NK-92 treated with Interleukin-12 subunit alpha and Interleukin-12 subunit beta, amount 100 ng/mL, for 24 hours (cell line): ENCODE measurements around the gene STT3B.
"Not testable (repeated sequence)": the region's sequence is repeated elsewhere in the genome, so short reads cannot be mapped to it uniquely, and the experiment has no call there.

ENCODE experiments used
- DNase-seq: peaks from one replicate; lab custom pipeline; 2025; lab: John Stamatoyannopoulos, UW

Gene STT3B

GRCh38 chr3:31605333-31605732 lies 72.6 kb downstream of the STT3B start:
- DNase-seq = not testable (repeated sequence)

- DNase-seq = no peak
These were observed 73.7 kb downstream of the STT3B start for GRCh38 chr3:31606453-31606852.

DNA sequence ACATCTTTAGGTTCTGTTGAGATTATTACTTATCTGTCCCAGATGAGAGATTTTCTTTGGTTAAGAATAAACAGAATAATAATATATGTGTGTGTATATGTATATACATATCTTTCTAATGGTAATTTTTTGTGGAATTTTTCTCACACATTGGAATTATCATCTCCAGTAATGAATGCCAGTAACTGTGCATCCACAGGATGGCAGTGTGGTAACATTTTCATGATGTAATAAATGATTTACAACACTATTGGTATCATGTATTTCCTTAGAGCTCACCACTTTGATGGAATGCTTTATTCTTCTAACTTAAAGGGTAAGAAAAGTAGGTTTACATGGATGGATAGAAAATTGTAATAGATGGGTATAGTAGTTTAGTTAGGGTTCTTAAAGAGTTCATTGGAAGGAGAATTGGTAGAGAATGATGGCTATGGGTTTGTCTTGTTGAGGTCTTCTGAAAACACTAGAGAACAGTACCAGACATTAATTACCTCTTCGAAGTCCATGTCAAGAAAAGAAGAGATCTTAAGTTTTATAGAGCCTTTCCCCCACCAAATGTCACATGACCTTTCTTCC lies 78.1 kb downstream of the STT3B start:
- no peak for DNase-seq

- DNase-seq = no peak
These were observed 80.5 kb downstream of the STT3B start for GRCh38 chr3:31613177-31613576.

DNA sequence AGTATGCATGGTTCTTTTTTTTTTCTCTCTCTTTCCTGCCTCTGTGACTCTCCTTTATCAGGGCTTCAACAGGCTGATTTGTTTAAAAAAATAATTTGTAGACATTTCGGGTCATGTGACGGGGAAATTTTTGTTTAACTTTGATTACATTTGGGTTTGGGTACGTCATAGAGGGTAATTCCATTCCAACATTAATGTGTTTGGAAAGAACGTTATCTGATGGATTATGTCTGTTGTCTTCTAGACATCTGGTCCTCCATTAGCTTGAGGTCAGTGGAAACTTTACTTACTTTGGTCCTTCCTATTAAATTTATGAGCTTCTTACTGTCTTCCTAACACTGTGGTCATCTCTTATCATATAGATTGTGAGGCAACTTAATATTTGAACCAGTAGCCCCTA lies 80.9 kb downstream of the STT3B start:
- DNase-seq = no peak

DNA sequence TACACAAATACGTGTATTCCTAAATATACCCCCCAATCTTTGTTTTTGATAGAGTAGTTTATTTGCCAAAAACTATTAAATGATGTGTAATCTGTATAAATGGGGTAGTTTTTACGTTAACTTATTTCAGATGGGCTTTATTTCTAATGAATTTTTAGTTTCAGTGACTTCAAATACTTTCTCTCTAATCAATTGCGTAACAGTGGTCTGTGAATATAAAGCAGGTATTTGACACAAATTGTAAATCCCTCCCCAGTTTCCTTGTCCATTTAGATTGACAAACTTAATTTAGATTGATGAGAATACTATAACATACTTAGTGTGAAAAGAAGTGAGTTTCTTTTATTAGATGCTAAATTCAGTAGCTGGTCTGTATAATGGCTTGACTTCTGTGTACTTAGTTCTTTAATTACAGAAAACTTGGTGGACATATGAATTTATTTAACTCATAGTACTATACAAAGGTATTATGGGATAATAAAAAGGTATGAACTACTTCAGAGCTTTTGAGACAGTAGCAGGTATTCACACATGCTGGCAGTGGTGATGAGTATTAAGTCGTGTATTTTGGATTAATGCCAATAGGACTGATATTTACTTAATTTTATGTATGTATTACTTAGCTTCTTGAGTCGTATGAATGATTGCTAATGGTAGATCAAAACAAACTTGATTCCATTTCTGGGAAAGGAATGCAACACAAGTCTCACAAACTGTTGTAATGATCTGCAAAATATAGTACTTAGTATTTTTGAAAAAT lies 81.6 kb downstream of the STT3B start:
- no peak for DNase-seq

GRCh38 chr3:31615071-31615875 lies 82.5 kb downstream of the STT3B start:
- no peak for DNase-seq

DNA sequence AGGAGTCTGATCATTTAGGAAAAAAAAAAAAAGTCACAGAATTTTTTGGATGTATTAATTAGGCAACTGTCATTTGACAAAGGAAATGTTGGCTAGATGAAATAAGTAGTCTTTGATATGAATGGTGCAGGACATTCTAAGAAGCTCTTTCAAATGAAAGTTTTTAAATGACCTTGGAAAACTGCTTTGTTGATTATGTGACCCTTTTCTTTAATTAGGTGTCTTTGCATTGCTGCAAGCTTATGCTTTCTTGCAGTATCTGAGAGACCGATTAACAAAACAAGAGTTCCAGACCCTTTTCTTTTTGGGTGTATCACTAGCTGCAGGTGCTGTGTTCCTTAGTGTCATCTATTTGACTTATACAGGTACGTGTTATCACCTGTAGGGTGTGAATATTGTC lies 84.0 kb downstream of the STT3B start:
- DNase-seq = no peak

- no peak for DNase-seq
These were observed 87.9 kb downstream of the STT3B start for GRCh38 chr3:31620656-31621055.

DNA sequence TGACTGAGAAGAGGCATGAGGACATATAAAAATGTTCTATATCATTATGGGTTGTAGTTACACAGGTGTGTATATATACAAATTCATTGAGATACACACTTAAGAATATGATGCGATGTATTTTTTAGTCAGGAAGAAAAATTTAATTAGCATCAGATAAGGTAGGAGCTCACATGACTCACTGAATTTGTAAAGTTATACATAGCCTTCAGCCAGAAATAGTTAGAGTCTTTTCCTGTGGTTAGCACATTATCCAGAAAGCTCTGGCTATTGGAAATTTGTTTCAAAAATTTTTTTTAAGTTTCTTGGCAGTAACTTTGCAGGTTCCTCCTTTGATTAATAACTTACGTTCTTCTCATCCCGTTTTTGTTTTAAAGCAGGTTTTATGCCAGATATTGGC lies 88.6 kb downstream of the STT3B start:
- DNase-seq = no peak

DNA sequence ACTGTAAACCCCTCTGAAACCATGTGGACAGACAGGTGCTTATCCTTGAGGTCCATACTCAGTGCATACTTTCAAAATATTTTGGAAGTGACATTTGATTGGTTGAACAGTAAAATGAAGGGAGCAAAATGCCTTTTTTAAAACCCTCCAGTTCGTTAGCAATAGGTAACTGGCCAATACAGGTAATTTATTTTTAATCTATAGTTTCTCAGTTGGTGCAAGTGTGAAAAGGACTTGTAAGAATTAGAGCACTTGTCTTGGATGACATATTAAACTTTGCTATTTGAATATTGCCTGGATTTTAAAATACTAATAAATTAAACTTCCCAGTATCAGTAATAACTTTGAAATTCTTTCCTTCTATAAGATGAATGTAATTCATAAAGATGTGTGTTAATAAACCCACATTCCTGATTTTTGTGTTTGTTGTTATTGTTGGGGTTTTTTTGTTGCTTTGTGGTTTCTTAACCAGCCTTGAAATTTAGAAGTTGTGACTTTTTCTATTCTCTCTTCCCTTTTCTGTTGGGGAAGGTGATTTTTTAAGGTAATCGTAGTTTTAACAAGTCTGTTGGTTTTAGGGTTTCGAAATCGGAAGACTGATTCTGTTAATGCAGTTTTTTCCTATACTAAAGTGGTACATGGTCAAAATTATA lies 90.0 kb downstream of the STT3B start:
- DNase-seq = no peak

- no peak for DNase-seq
These were observed 91.5 kb downstream of the STT3B start for GRCh38 chr3:31624083-31624709.

GRCh38 chr3:31625358-31625757 lies 92.6 kb downstream of the STT3B start:
- no peak for DNase-seq

DNA sequence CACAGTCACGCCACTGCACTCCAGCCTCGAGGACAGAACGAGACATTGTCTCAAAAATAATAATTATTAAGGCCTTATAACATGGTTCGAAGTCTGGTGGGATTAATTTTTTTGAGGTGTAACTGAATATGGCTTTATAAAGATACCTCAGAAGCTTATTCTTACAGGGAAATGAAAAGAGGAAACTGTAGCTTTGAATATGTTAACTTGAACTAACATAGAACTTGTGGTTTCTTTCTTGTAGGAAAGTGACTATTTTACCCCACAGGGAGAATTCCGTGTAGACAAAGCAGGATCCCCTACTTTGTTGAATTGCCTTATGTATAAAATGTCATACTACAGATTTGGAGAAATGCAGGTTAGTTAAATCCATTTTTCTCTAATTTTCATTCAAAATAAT lies 96.3 kb downstream of the STT3B start:
- DNase-seq = no peak

DNA sequence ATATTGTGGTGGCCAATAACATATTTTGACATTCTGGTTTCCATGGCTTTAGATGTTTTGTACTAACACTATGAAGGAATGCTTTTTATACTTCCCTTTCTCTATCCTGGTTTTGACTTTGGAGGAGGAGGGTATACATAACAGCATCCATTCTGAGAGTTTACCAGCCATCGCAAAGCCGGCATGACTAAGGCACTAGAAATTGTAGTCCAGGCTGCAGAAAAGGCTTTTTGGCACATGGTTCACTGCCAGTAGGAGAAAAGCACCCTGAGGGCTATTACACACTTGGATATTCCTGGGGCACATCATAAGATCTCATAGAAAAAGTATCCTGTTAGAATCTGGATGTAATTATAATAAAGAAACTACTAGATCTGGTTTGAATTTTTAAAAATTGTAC lies 101.8 kb downstream of the STT3B start:
- no peak for DNase-seq

- no peak for DNase-seq
These were observed 102.8 kb downstream of the STT3B start for GRCh38 chr3:31635545-31635944.

GRCh38 chr3:31636049-31636448 lies 103.3 kb downstream of the STT3B start:
- no peak for DNase-seq

GRCh38 chr3:31636694-31637442 lies 104.1 kb downstream of the STT3B start:
- no peak for DNase-seq

- no peak for DNase-seq
These were observed 107.1 kb downstream of the STT3B start for GRCh38 chr3:31639828-31640227.

DNA sequence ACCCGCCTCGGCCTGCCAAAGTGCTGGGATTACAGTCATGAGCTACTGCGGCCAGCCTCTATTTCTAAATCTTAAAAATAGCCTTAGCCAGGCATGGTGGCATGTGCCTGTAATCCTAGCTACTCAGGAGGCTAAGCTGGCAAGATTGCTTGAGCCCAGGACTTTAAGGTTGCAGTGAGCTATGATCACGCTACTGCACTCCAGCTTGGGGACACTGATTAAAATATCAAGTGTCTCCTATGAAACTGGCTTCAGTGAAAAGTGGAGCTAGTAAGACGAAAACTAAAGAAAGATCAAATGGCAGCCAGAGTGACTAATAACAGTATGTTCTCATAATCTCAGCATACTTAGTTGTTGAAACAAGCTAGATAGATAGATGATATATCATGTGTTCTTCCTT lies 112.5 kb downstream of the STT3B start:
- DNase-seq = no peak

GRCh38 chr3:31648286-31648968 lies 115.7 kb downstream of the STT3B start:
- no peak for DNase-seq
